Measurements from ENCODE around the gene EVI5.

DNA sequence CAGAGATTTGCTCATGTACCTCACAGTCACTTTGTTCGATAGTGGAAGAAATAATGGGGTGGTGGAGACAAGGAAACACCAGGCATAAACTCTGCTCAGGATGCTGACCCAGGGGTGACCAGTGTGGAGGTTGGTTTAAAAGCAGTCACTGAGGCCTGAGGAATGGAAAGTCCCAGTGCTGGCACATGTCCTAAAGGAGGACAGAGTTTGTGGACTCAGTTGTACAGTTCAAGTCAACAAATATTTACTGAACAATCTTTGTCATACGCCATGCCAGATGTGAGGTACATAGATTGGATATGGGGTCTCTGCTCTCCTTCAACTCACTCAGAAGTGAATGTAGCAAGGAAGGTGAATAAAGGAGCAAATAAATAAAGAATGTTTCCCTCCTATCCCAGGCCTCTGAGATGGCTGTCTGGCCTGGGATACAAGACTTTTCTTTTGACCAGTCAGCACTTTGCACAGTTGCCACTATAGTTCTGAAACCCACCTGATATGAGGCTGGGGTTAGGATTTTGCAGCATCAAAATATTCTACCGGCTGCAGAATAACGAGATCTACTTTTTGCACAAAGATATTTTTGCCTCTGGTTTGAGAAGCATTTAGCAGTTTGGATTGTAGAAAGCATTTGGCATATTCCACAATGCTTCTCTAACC lies 290.3 kb downstream of the EVI5 start:
- TF ChIP-seq POLR2A (IDR thresholded peaks at IDR 0.05): no peak
- TF ChIP-seq, protein P1, sequence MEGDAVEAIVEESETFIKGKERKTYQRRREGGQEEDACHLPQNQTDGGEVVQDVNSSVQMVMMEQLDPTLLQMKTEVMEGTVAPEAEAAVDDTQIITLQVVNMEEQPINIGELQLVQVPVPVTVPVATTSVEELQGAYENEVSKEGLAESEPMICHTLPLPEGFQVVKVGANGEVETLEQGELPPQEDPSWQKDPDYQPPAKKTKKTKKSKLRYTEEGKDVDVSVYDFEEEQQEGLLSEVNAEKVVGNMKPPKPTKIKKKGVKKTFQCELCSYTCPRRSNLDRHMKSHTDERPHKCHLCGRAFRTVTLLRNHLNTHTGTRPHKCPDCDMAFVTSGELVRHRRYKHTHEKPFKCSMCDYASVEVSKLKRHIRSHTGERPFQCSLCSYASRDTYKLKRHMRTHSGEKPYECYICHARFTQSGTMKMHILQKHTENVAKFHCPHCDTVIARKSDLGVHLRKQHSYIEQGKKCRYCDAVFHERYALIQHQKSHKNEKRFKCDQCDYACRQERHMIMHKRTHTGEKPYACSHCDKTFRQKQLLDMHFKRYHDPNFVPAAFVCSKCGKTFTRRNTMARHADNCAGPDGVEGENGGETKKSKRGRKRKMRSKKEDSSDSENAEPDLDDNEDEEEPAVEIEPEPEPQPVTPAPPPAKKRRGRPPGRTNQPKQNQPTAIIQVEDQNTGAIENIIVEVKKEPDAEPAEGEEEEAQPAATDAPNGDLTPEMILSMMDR (IDR thresholded peaks at IDR 0.05): no peak

Data from adrenal gland (tissue), 5 donors.